HCEC 1CT (cell line): ENCODE measurements around the gene RERG.

ENCODE experiments used
- DNase-seq: peaks from one replicate; pipeline ENCODE4 v3.0.0-alpha.2; 2017

The RERG gene

GRCh38 chr12:15216036-15216889 lies 5.0 kb downstream of the RERG start:
- DNase-seq = no peak

- no peak for DNase-seq
Observed at GRCh38 chr12:15214851-15215601, 6.2 kb downstream of the RERG start.

GRCh38 chr12:15212930-15213329 lies 8.3 kb downstream of the RERG start:
- no peak for DNase-seq

GRCh38 chr12:15209782-15210181 lies 11.4 kb downstream of the RERG start:
- DNase-seq = peak; percentile 89

- peak; percentile 75 for DNase-seq
Observed at GRCh38 chr12:15208871-15209656, 12.2 kb downstream of the RERG start.

GRCh38 chr12:15208140-15208539 lies 13.1 kb downstream of the RERG start:
- DNase-seq = peak; percentile 62

GRCh38 chr12:15206831-15207389 lies 14.3 kb downstream of the RERG start:
- DNase-seq = no peak

- DNase-seq = no peak
Observed at GRCh38 chr12:15206338-15206737, 14.9 kb downstream of the RERG start.

- peak; percentile 84 for DNase-seq
Observed at GRCh38 chr12:15205341-15206010, 15.7 kb downstream of the RERG start.

- DNase-seq = no peak
Observed at GRCh38 chr12:15201456-15201855, 19.8 kb downstream of the RERG start.

GRCh38 chr12:15201056-15201455 lies 20.2 kb downstream of the RERG start:
- no peak for DNase-seq

- no peak for DNase-seq
Observed at GRCh38 chr12:15200641-15201040, 20.6 kb downstream of the RERG start.

GRCh38 chr12:15199930-15200329 lies 21.3 kb downstream of the RERG start:
- no peak for DNase-seq

GRCh38 chr12:15196678-15197505 lies 24.3 kb downstream of the RERG start:
- no peak for DNase-seq

- DNase-seq = no peak
Observed at GRCh38 chr12:15196221-15196620, 25.0 kb downstream of the RERG start.

- DNase-seq = no peak
Observed at GRCh38 chr12:15194456-15195368, 26.5 kb downstream of the RERG start.

GRCh38 chr12:15193946-15194345 lies 27.3 kb downstream of the RERG start:
- peak; percentile 18 for DNase-seq

- DNase-seq = peak; percentile 78
Observed at GRCh38 chr12:15192720-15193119, 28.5 kb downstream of the RERG start.

GRCh38 chr12:15188127-15188526 lies 33.1 kb downstream of the RERG start:
- no peak for DNase-seq

- DNase-seq = no peak
Observed at GRCh38 chr12:15186597-15186996, 34.6 kb downstream of the RERG start.
